ENCODE measurements around the gene TRAPPC11.
"Not testable (repeated sequence)": the region's sequence is repeated elsewhere in the genome, so short reads cannot be mapped to it uniquely, and the experiment has no call there.

The TRAPPC11 gene

GRCh38 chr4:183659029-183659871 lies at the start of gene TRAPPC11, which contains the start of gene RWDD4:
Gene TRAPPC11, plus strand, starts transcription at chr4:183659293. Its CDS starts 4,575 bp downstream, at chr4:183663868.
Gene RWDD4, minus strand, starts transcription at chr4:183659185. Its CDS starts 233 bp downstream, at chr4:183658952.
- DNase-seq (ENCODE audit: low read depth in 1 of 2, low spot score in 1 of 2), result peak; percentile 86 to 92

- DNase-seq (ENCODE audit: low read depth in 1 of 2, low spot score in 1 of 2), result no peak
Measured at GRCh38 chr4:183610033-183610432, 49.1 kb upstream of the TRAPPC11 start.

GRCh38 chr4:183610613-183611012 lies 48.5 kb upstream of the TRAPPC11 start:
- DNase-seq (ENCODE audit: low read depth in 1 of 2, low spot score in 1 of 2), result no peak

- DNase-seq (ENCODE audit: low read depth in 1 of 2, low spot score in 1 of 2), result no peak
Measured at GRCh38 chr4:183611210-183611830, 47.8 kb upstream of the TRAPPC11 start.

GRCh38 chr4:183612329-183613250 lies 46.5 kb upstream of the TRAPPC11 start:
- no peak for DNase-seq (ENCODE audit: low read depth in 1 of 2, low spot score in 1 of 2)

- no peak for DNase-seq (ENCODE audit: low read depth in 1 of 2, low spot score in 1 of 2)
Measured at GRCh38 chr4:183617075-183617474, 42.0 kb upstream of the TRAPPC11 start.

GRCh38 chr4:183618681-183619080 lies 40.4 kb upstream of the TRAPPC11 start:
- no peak for DNase-seq (ENCODE audit: low read depth in 1 of 2, low spot score in 1 of 2)

GRCh38 chr4:183620421-183620820 lies 38.7 kb upstream of the TRAPPC11 start:
- DNase-seq (ENCODE audit: low read depth in 1 of 2, low spot score in 1 of 2), result no peak

GRCh38 chr4:183621875-183622274 lies 37.2 kb upstream of the TRAPPC11 start:
- no peak for DNase-seq (ENCODE audit: low read depth in 1 of 2, low spot score in 1 of 2)

GRCh38 chr4:183624548-183624947 lies 34.5 kb upstream of the TRAPPC11 start:
- DNase-seq (ENCODE audit: low read depth in 1 of 2, low spot score in 1 of 2), result no peak

- DNase-seq (ENCODE audit: low read depth in 1 of 2, low spot score in 1 of 2), result no peak
Measured at GRCh38 chr4:183626168-183626567, 32.9 kb upstream of the TRAPPC11 start.

- not testable (repeated sequence) for DNase-seq (ENCODE audit: low read depth in 1 of 2, low spot score in 1 of 2)
Measured at GRCh38 chr4:183627286-183627685, 31.8 kb upstream of the TRAPPC11 start.

- no peak for DNase-seq (ENCODE audit: low read depth in 1 of 2, low spot score in 1 of 2)
Measured at GRCh38 chr4:183627979-183628588, 31.0 kb upstream of the TRAPPC11 start.

- no peak for DNase-seq (ENCODE audit: low read depth in 1 of 2, low spot score in 1 of 2)
Measured at GRCh38 chr4:183631577-183632198, 27.4 kb upstream of the TRAPPC11 start.

GRCh38 chr4:183632689-183633088 lies 26.4 kb upstream of the TRAPPC11 start:
- DNase-seq (ENCODE audit: low read depth in 1 of 2, low spot score in 1 of 2), result no peak

- DNase-seq (ENCODE audit: low read depth in 1 of 2, low spot score in 1 of 2), result no peak
Measured at GRCh38 chr4:183633476-183634400, 25.4 kb upstream of the TRAPPC11 start.

GRCh38 chr4:183635321-183635720 lies 23.8 kb upstream of the TRAPPC11 start:
- DNase-seq (ENCODE audit: low read depth in 1 of 2, low spot score in 1 of 2), result no peak

- DNase-seq (ENCODE audit: low read depth in 1 of 2, low spot score in 1 of 2), result no peak
Measured at GRCh38 chr4:183635741-183636140, 23.4 kb upstream of the TRAPPC11 start.

- DNase-seq (ENCODE audit: low read depth in 1 of 2, low spot score in 1 of 2), result no peak
Measured at GRCh38 chr4:183636503-183636902, 22.6 kb upstream of the TRAPPC11 start.
